ENCODE measurements around the gene LAMB1. TPM values are rescaled to one million over a fixed set of nuclear protein-coding genes. Genes with fewer than 3 reads are reported as not detected.
A peak's percentile ranks its signal among the peaks of the same experiment; 100 is the strongest.

The LAMB1 gene
- total and polyA plus RNA-seq, 5 experiments from 2014 or later: 0.13 to 1.5 (median 0.57) TPM; not detected in 1

DNA sequence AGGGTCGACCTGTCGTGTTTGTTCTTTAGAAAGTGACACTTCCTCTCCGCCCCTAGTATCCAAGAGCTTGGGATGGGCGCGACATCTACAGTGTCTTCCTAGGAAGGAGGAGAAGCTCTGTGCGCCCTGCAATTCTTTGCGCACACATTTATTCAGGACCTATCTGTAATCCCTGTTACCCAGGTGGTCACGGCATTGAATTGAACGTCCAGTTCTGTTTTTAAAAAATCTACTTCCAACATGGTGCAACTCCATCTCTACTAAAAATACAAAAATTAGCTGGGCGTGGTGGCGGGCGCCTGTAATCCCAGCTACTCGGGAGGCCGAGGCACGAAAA lies 606 bp upstream of the LAMB1 start:
- peaks cover 12 to 34% (median 25%) of the 10 kb centered on the region in 4 donors for H3K4me1 Mint-ChIP-seq
- ATAC-seq (no peak), DNase-seq (no peak)
- peaks cover 0 to 7% (median 4%) of the 10 kb centered on the region in 3 donors for H3K36me3 Mint-ChIP-seq
- no peak overlapping the region for H3K27ac Mint-ChIP-seq
- POLR2A ChIA-PET: no interaction called here
- peaks cover 0 to 5% (median 0%) of the 10 kb centered on the region in 9 donors for H3K9me3 Mint-ChIP-seq
- H3K4me3 Mint-ChIP-seq: peak overlapping the region; percentile 53 to 85 (median 79)
- H3K27me3 Mint-ChIP-seq: peaks cover 34 to 68% (median 60%) of the 10 kb centered on the region in 5 donors

DNA sequence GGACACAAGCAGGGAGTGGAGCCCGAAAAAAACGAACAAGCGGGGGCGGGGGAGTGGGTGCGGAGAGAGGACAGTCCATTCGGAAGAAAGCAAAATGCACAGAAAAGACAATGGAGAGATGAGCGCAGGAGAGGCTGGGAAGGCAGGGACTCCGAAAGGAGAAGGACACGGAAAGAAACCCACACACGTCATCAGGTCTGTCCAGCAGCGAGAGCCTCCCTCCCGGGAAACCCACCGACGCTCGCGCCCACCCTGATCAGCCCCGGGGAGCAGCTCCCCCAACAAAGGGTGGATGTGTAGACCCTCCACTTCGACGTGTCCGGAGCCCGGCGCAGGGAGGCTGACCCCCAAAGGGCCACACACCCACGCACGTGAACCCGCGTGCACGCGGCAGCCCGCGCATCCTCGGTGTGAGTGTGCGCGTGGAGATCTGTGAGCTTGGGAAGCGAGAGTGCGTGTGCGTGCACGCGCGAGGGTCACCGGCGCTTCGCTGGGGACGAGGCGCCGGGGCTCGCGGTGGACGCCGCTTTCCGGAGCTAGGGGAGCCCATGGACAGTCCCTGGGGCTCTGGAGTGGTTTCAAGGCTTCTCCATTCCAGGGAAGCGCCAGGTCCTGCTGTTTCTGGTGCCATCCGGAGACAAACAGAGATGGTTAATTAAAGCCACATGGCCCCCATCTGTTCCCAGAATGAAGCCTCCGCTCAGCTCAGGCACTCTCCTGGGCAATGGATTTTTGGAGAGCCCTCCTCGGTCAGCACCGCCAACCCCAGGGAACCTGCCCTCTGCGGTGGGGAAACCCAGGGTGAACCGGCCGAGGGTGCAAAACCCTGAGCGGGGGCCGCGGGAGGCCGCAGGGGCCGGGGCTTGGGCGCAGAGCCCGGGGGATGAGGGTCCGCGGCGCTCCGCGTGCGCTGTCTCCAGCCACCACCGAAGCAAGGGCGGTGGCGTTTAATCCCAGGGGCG lies 916 bp downstream of the LAMB1 start:
- peaks cover 0 to 5% (median 0%) of the 10 kb centered on the region in 9 donors for H3K9me3 Mint-ChIP-seq
- H3K36me3 Mint-ChIP-seq: peaks cover 0 to 7% (median 4%) of the 10 kb centered on the region in 3 donors
- POLR2A ChIA-PET: no interaction called here
- DNase-seq (no peak), ATAC-seq (no peak)
- peak overlapping the region; percentile 75 to 90 (median 82) for H3K4me3 Mint-ChIP-seq
- peaks cover 31 to 60% (median 58%) of the 10 kb centered on the region in 5 donors for H3K27me3 Mint-ChIP-seq
- no peak overlapping the region for H3K27ac Mint-ChIP-seq
- peaks cover 12 to 34% (median 25%) of the 10 kb centered on the region in 4 donors for H3K4me1 Mint-ChIP-seq

- no peak overlapping the region for H3K27ac Mint-ChIP-seq
- peak overlapping the region; percentile 69 to 87 (median 79) for H3K4me3 Mint-ChIP-seq
- POLR2A ChIA-PET: no interaction called here
- H3K4me1 Mint-ChIP-seq: peaks cover 11 to 34% (median 25%) of the 10 kb centered on the region in 4 donors
- H3K36me3 Mint-ChIP-seq: peaks cover 0 to 7% (median 4%) of the 10 kb centered on the region in 3 donors
- ATAC-seq (no peak), DNase-seq (no peak)
- peaks cover 27 to 59% (median 56%) of the 10 kb centered on the region in 5 donors for H3K27me3 Mint-ChIP-seq
- peaks cover 0 to 3% (median 0%) of the 10 kb centered on the region in 9 donors for H3K9me3 Mint-ChIP-seq
These were observed 1.8 kb downstream of the LAMB1 start for GRCh38 chr7:108000875-108001763.

DNA sequence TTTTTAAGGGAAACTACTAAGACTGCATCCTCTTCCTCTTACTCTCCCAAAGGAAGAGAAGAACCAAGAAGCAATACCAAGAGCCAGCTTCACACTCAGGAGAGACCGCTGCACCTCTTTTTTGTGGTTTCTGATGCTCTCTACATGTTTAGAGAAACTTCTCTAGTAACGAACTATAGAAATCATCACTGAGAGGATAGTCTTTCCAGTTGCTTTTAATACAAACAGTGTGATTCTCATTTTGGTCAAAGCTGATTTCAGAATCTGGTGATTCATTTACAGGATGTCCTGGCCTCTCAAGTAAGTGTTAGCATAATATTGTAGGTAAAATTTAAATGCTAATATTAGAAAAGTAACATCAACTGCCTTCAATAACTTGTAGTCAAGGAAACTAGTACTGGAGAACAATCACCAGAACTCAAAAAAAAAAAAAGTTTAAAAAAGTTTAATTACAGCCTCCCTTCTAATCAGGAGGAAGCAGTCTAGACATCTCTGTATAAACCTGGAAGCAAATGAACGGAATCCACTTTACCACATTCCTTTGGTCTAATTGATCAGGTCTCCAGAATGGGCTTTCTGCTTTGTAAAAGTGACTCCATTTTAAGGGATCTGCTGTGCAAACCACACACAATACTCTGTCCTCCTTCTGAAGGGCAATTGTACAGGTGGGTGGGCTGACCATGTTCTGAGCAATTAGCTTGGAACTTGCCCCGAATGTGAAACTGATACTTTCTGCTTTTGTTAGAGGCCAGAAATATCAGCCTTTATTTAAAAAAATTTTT lies 3.0 kb downstream of the LAMB1 start:
- Mint-ChIP-seq H3K4me3 (peak overlapping the region in 1 of 10 donors; percentile 33), H3K27ac (no peak overlapping the region), H3K36me3 (peaks cover 0 to 7% (median 4%) of the 10 kb centered on the region in 3 donors), H3K27me3 (peaks cover 21 to 61% (median 46%) of the 10 kb centered on the region in 5 donors), H3K9me3 (peaks cover 0 to 3% (median 0%) of the 10 kb centered on the region in 9 donors), H3K4me1 (peaks cover 11 to 31% (median 24%) of the 10 kb centered on the region in 4 donors)
- ATAC-seq: no peak
- no peak for DNase-seq
- POLR2A ChIA-PET: no interaction called here

DNA sequence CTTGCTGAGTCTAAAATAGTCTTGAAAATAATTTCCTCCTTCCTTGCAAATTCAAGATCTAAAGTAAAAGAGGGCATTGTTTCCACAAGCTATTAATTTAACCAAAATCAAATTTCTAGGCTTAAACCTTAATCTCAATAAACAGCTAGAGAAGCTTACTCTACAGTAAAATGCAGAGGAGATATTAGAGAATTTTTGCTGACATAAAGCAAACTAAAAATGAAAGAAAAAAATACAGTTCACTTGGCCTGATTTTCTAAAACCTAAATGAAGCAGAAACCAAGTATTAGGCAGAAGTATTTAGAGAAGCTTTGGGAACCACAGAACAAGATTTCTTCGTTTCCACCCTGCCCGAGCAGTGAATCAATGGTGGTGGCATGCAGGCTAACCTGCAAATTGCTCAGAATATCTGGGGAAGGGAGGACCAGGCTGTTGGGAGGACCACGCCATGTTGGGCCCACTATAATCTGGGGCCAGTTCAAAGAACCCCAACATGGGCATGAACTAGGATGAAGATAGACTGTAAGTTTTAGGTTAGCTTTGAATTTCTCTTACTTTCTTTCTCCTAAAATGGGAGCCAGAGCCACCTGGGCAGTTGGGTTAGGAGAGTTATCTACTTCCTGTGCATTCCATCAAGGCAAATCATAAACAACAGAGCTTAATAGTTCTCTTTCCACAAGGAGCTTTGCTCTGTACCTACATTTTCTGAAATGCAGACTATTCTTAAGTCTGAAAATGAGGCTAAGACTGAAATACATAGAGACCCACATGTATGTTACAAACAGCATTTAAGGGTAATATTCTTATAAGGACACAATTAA lies 4.1 kb downstream of the LAMB1 start:
- H3K4me3 Mint-ChIP-seq: peak overlapping the region in 1 of 10 donors; percentile 10
- H3K36me3 Mint-ChIP-seq: peaks cover 0 to 4% (median 1%) of the 10 kb centered on the region in 3 donors
- no peak for ATAC-seq
- peaks cover 0 to under 1% (median 0%) of the 10 kb centered on the region in 9 donors for H3K9me3 Mint-ChIP-seq
- POLR2A ChIA-PET: no interaction called here
- H3K27me3 Mint-ChIP-seq: peaks cover 14 to 57% (median 41%) of the 10 kb centered on the region in 5 donors
- DNase-seq: no peak
- peaks cover 7 to 22% (median 18%) of the 10 kb centered on the region in 4 donors for H3K4me1 Mint-ChIP-seq
- no peak overlapping the region for H3K27ac Mint-ChIP-seq

- Mint-ChIP-seq H3K36me3 (peaks cover 0 to 4% (median 0%) of the 10 kb centered on the region in 3 donors), H3K4me1 (peaks cover 7 to 19% (median 13%) of the 10 kb centered on the region in 4 donors), H3K4me3 (no peak overlapping the region), H3K27ac (no peak overlapping the region), H3K9me3 (no peaks in the 10 kb centered on the region), H3K27me3 (peaks cover 17 to 57% (median 42%) of the 10 kb centered on the region in 5 donors)
- DNase-seq (no peak), ATAC-seq (no peak)
- POLR2A ChIA-PET: no interaction called here
These were observed 4.8 kb downstream of the LAMB1 start for GRCh38 chr7:107998150-107998549.

- H3K27me3 Mint-ChIP-seq: peaks cover 11 to 54% (median 37%) of the 10 kb centered on the region in 5 donors
- H3K4me3 Mint-ChIP-seq: no peak overlapping the region
These were observed 6.7 kb downstream of the LAMB1 start for GRCh38 chr7:107996072-107996882.

DNA sequence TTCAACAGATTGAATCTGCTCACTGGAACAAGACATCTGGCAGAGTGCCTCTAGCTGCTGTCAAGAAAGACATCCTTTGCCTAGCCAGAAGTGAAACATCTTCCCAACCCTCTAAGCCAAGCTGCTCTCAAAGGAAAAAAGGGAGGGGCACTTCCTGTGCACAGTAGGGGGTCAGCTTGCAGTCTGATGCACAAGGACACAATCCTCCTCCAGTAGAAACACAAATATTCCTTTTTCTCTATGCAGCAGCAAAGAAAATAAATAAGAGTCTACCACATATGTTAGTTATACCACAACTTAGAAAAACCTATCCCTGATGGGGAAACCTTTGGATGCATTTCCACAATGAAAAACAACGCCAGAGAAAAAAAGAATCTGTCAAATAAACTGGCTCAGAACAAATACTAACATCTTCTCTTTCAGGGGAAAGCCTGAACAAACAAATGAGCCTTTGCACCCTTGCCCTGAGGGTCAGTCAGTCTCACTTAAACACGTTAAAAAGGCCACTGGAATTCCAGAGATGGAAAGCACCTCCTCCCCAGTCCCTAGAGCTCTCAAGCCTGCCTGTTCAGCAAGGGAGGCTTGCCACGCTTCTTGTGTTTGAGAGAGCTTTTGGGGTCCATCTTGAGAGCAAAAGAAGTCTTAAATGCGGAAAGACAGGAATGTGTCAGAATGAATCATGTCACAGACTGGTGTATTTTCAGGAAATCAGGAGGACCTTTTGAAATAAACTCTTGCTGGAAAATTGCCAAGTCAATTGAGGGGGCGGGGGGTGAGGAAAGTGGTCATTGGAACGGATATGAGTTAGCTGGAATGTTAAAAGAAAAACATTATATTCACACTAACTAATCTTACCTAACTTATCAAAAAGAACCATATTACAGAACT lies 7.5 kb downstream of the LAMB1 start:
- no peaks in the 10 kb centered on the region for H3K4me1 Mint-ChIP-seq
- peaks cover 0 to 4% (median 0%) of the 10 kb centered on the region in 3 donors for H3K36me3 Mint-ChIP-seq
- H3K27me3 Mint-ChIP-seq: peaks cover 8 to 49% (median 31%) of the 10 kb centered on the region in 5 donors
- H3K27ac Mint-ChIP-seq: no peak overlapping the region
- ATAC-seq (no peak), DNase-seq (no peak)
- no peak overlapping the region for H3K4me3 Mint-ChIP-seq
- H3K9me3 Mint-ChIP-seq: peaks cover 0 to 2% (median 0%) of the 10 kb centered on the region in 9 donors
- POLR2A ChIA-PET: no interaction called here

More at GRCh38 chr7:107996072-107996882, 6.7 kb downstream of the LAMB1 start:
- H3K27ac Mint-ChIP-seq: no peak overlapping the region
- peaks cover 0 to 7% (median 3%) of the 10 kb centered on the region in 4 donors for H3K4me1 Mint-ChIP-seq
- POLR2A ChIA-PET: no interaction called here
- DNase-seq (no peak), ATAC-seq (no peak)
- peaks cover 0 to 2% (median 0%) of the 10 kb centered on the region in 9 donors for H3K9me3 Mint-ChIP-seq
- peaks cover 0 to 4% (median 0%) of the 10 kb centered on the region in 3 donors for H3K36me3 Mint-ChIP-seq

- peaks cover 0 to 2% (median 0%) of the 10 kb centered on the region in 9 donors for H3K9me3 Mint-ChIP-seq
- no peak overlapping the region for H3K4me3 Mint-ChIP-seq
- H3K27ac Mint-ChIP-seq: no peak overlapping the region
- DNase-seq (no peak), ATAC-seq (no peak)
- H3K4me1 Mint-ChIP-seq: no peaks in the 10 kb centered on the region
- POLR2A ChIA-PET: no interaction called here
- peaks cover 8 to 52% (median 35%) of the 10 kb centered on the region in 5 donors for H3K27me3 Mint-ChIP-seq
- peaks cover 0 to 4% (median 0%) of the 10 kb centered on the region in 3 donors for H3K36me3 Mint-ChIP-seq
These were observed 8.4 kb downstream of the LAMB1 start for GRCh38 chr7:107994421-107995030.

Data from naive thymus-derived CD8-positive, alpha-beta T cell (primary cell).